Panc1 (cell line): ENCODE results near the gene CREB3L1.

Experiments used
- CTCF ChIP-seq: fragments of 450-650 bp; IDR thresholded peaks from 2 replicates; pipeline ENCODE4 v1.5.1; 2017; ENCODE audit warnings: mild to moderate bottlenecking
- POLR2AphosphoS5 ChIP-seq: IDR thresholded peaks from 2 replicates; pipeline ENCODE4 v1.6.1; 2012; ENCODE audit warnings: mild to moderate bottlenecking, low read depth, low read length, moderate library complexity
- REST ChIP-seq, 2 experiments: IDR thresholded peaks; 2 replicates each; pipeline ENCODE4 v1.6.1; 2011 to 2012; ENCODE audit warnings: low read depth in 2 of 2, control low read depth in 1 of 2, low read length in 1 of 2, mild to moderate bottlenecking in 1 of 2, moderate library complexity in 1 of 2; ENCODE audit not compliant: insufficient read depth in 1 of 2
- SIN3A ChIP-seq: IDR thresholded peaks from 2 replicates; pipeline ENCODE4 v1.6.1; 2012; ENCODE audit warnings: low read depth, mild to moderate bottlenecking, low read length, moderate library complexity, borderline replicate concordance; ENCODE audit not compliant: insufficient read depth
- TCF7L2 ChIP-seq: IDR thresholded peaks from 2 replicates; pipeline ENCODE4 v1.6.1; 2011; ENCODE audit warnings: mild to moderate bottlenecking, low read depth, low read length, inconsistent platforms

DNA sequence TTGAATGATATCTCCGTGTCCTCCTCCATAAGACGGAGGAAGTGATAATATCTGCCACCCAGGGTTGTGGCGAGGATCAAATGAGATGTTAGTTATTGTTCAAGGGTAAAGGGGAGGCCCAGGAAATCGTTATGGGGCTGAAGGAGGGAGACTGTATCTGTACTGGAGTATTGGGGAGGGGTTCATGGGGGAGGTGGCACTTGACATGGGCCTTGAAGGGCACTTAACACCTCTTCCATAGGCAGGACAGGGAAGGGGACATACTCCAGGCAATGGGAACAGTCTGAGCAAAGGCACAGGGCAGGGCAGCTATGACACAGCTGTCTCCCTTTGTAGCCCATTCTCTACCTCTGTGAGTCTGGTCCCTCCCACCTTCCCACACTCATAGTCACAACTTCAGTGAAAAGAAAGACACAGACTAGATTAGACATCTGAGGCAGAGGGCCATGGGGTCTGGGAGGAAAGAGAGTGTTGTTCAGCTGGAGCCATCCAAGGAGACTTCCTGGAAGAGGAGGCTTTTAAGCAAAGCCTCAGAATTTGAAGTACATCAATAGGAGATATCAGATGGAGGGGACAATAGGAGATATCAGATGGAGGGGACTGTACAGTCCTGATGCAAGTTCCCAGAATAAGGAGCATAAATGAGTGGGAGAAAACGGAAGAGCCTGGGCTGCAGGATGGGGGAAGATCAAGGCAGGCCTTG, 54.0 kb downstream of the CREB3L1 start:
- TF ChIP-seq CTCF (no peak), POLR2AphosphoS5 (no peak), REST (IDR thresholded peaks at IDR 0.05; ENCODE audit: insufficient read depth in 1 of 2, low read depth in 2 of 2, low read length in 1 of 2) (no peak), SIN3A (no peak), TCF7L2 (no peak)
